GM18499 (cell line): Measurements from ENCODE around the gene ZNF664.

Experiments used
- ATAC-seq: cut with Tn5 transposase; IDR thresholded peaks from one replicate; pipeline ENCODE4 v1.9.1; 2021; ENCODE audit warnings: moderate number of reproducible peaks; ENCODE audit not compliant: insufficient read depth, unreplicated experiment

The ZNF664 gene

GRCh38 chr12:123986374-123986965 lies 13.5 kb downstream of the ZNF664 start:
- no peak for ATAC-seq

- ATAC-seq = no peak
These were observed 14.0 kb downstream of the ZNF664 start for GRCh38 chr12:123987022-123987421.

DNA sequence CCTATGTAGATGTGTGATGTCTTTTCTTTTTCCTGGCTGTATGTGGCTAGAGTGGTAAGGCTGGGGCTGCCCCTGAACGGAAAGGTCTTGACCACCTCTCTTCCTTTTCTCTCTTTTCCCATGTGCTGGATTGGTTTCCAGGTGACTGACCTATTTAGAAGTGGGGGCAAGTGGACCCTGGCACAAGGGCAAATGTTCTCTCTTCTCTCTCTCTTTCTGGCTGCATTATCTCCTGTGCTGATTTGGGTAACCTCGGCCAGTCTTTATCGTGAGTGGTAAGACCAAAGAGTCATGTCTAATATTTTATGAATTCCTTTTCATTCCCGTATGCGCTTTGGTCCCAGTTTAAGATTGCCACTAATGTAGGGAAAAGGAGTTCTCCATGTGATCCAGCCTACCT lies 16.2 kb downstream of the ZNF664 start:
- ATAC-seq = no peak

DNA sequence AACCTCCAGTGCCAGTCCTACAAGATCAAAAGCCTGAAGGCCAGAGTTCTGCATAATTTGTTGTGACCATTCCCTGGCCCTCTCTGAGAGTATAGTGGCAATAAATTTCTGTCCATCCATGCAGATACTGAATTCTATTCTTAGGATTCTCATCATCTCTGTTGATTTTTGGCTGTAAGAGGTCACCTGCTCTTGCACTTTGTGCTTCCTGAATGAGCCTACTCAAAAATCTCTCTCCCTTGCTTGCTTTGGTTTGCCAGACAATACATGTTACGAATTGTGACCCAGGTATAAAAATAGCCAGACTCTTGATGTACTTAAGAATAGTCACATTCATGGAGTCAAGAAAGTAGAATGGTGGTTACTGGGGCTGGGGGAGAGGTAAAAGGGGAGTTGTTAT lies 16.7 kb downstream of the ZNF664 start:
- ATAC-seq = no peak

DNA sequence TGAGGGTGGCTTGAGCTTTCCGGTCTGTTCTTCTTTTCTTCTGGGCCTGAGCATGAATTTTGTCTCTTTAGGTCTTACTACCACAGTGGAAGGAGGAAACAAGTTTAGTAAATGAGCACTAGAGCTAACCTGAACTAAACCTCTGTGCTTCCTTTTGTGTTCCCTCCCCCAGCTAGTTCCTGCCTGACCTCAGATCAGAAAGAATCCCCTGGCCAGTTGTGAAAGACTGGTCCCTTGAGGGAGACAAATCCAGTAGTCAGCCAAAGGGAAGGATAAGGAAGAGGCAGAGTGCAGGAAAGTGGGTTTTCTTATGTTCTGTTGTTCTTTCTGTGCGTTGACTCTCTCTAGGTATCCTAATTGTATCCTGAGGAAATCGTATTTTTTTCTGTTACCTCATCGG lies 17.5 kb downstream of the ZNF664 start:
- no peak for ATAC-seq

DNA sequence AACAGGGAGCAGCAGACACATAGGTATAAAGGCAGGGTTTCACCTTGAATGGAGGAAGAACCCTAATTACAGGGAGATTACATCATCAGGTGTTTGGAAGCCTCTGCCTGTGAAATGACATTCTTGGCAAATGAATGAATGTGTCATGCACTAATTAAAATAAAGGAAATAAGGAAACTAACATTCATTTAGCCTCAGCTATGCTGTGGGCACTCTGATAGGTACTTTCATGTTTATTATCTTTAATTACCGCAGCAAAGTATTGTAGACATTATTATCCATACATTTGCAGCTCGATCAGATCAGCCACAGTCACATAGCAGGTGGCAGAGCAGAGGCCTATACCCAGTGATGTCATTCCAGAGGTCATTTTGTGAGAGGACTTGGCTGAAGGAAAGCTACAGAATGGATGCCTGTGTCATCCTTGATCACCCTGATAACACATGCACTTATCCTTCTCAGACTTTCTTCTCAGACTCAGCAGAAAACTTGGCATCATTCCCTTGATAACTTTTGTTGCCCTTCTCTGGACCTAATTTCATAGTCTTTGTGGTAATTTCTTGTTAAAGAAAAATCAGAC lies 18.4 kb downstream of the ZNF664 start:
- no peak for ATAC-seq

GRCh38 chr12:123992118-123992825 lies 19.3 kb downstream of the ZNF664 start:
- no peak for ATAC-seq

- no peak for ATAC-seq
These were observed 22.2 kb downstream of the ZNF664 start for GRCh38 chr12:123995023-123995748.

DNA sequence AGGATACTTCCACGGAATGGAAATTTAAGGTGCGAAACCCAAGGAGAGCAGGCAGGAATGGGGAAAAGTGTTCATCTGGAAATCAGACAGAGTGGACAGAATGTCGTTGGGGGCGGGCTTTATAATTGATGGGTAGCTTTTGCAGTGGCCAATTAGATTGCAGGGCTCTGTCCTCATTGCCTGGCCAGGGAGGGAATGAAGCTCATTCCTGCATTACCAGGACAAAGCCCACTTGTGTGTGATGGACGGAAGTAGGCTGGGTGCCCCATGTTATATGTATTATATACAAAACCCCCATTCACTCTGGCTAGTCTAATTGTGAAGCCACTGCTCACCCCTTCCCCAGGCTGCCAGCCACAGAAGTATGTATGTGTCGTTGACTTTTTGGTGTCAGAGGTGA lies 23.6 kb downstream of the ZNF664 start:
- ATAC-seq = no peak

DNA sequence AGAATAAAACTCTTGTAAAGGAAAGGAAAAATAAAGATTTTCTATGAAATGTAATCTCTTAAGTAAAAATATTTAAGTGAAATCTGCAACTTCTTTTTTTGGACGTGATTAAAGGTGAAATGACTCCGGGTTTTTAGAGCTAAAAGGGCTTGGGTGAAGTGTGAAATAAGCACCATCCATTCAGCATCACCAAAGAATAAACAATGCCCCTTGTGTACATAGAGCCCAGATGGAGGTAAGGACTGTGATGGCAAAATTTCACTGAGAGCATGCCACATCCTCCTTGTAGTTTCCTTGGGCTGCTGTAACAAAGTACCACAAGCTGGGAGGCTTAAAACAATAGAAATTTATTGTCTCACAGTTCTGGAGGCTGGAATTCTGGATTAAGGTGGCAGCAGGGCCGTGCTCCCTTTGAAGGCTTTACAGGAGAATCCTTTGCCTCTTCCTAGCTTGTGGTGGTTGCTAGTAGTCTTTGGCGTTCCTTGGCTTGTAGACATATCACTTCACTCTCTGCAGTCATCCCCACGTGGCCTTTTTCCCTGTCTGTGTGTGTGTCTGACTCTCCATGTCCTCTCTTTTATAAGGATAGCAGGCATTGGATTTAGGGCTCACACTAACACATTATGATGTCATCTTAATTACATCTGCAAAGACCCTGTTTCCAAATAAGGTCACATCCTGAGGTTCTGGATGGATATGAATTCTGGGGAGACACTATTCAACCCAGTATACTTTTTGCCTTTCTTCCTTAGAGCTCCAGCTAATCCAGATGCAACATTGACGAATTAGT lies 24.2 kb downstream of the ZNF664 start:
- ATAC-seq = no peak

GRCh38 chr12:123997908-123998307 lies 24.9 kb downstream of the ZNF664 start:
- no peak for ATAC-seq

DNA sequence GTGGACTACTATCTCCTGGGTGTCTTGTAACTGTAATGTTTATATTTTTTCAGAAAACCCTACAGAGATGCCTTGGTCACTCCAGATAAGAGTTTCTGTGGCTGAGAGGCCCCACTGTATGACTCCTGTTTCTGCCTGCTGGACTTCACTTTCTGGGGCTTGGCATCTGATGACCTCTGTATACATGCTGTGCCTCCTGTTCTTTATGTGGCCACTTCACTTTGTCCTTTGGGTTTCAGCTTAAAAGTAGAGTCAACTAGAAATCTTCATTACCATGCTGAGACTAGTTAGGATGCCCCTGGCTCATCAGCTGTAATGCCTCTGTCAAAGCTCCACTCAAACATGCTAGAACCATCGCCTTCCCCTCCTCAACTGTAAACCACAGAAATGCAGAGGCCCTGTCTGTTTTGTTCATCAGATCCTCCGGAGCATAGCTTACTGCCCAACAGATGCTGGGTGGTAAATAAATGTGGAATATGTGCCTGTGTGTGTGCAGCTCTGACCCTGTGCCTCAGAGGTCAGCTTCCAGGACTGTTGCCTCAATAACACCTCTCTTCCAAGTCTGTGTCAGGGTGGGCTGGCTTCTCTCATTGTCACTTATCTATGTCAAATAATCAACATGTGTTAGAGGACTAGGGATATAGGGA lies 25.5 kb downstream of the ZNF664 start:
- no peak for ATAC-seq

GRCh38 chr12:123998991-123999359 lies 26.0 kb downstream of the ZNF664 start:
- ATAC-seq = no peak

GRCh38 chr12:124000111-124000510 lies 27.1 kb downstream of the ZNF664 start:
- ATAC-seq = no peak

DNA sequence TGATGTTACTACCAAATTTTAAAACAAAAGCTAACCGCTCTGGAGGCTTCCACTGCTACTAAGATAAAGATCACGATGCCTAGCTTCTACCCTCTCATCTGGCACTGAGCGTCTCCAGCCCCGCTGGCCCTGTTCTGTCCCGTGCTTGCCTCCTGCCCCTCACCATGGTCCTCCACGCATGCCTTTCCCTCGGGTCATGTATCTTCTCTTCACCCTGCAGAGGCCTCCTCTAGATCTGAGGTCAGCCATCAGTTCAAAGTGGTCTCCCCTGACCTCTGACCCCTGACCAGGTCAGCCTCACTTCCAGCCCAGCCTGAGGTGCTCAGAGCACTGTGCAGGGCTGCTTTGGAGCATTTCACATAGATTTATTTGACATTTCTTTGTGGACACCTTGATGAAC lies 28.3 kb downstream of the ZNF664 start:
- no peak for ATAC-seq

DNA sequence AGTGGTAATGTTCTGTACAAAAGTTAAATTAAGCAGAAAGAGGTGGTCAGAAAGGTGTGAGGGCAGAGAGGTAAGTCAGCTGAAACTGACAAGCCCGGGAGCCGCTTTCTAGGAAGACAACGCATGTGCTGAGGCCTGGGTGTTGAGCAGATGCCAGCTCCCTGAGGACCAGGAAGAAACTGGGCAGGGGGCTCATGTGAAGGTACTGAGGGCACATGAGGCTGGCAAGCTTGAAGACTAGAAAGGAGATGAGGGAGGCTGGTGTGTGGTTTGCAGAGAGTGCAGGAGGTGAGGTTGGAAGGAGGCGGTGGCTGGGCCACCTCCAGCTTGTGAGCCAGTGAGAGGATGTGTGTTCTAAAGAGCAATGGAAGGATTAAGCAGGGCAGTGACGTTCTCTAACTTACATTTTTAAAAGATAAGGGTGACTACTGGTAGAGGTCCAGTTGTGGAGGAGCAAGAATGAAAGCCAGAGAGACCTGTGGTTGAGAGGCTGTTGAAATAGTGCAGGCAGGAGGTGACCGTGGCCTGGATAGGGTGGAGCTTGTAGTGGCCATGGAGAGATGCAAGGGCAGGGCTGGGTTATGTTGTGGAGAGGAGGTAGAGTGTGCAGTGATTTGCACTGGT lies 29.1 kb downstream of the ZNF664 start:
- ATAC-seq = no peak

GRCh38 chr12:124002654-124003053 lies 29.6 kb downstream of the ZNF664 start:
- no peak for ATAC-seq

DNA sequence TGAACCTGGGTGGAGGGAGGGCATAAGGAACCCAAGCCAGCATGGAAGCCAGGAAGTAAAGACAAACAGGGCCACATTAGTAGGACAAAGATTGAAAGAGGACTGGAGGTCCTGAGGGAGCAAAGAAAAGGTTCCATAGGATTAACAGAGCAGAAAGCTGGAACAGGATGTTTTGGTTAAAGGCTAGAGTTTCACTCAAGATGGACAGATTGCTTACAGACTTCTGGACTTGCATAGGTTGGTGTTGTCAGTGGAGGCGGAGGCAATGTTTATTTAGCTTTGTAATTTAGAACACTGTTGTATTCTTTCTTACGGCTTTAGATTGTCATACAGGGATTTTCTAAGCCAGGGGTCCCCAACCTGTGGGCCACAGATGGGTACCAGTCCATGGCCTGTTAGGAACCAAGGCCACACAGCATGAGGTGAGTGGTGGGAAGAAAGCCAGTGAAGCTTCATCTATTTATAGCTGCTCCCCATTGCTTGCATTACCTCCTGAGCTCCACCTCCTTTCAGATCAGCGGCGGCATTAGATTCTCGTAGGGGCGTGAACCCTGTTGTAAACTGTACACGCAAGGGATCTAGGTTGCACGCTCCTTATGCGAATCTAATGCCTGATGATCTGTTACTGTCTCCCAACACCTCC lies 31.3 kb downstream of the ZNF664 start:
- ATAC-seq = no peak
